Measurements from ENCODE around the gene TMBIM1. TPM values are rescaled to one million over a fixed set of nuclear protein-coding genes. Genes with fewer than 3 reads are reported as not detected.

TMBIM1 gene
- total RNA-seq, 1 experiment from 2014 or later = 114 TPM

DNA sequence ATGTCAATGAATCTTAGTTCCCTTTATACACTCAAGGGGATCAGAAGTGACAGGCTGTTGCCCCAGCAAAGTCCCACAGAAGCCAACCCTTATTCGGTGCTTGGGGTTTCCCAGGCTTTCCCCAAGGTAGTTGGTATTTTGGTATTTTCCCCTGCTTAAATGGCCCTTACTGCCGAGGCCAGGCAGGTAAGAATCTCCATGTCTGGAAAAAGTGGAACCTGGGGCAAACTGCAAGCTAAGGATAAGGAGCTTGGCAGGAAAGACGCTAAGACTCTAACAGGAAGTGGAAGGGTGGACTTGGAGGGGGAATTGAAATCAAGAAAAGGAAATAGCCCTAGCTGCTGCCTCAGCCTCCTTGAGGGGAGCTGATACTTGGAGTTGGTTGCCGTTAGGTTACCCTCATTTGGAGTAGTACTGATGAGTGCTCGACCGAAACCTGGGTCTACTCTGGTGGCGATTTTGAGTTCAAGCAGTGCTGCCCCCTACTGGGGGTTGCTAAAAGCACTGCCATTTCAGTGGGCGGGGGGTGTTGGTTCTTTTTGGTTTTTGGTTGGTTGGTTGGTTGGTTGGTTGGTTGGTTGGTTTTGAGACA, 34.8 kb downstream of the TMBIM1 start:
- ChIA-PET POLR2A (no interaction called here), CTCF (interaction anchor here (0.7 kb wide), 1 partner anchor 76 kb away, joined by 3 read pairs; no protein-coding TSS in a partner anchor)
- H3K27me3 ChIP-seq (ENCODE audit: control insufficient read depth, insufficient read depth, low read length) = no peaks in the 10 kb centered on the region
- TF ChIP-seq, protein P1, sequence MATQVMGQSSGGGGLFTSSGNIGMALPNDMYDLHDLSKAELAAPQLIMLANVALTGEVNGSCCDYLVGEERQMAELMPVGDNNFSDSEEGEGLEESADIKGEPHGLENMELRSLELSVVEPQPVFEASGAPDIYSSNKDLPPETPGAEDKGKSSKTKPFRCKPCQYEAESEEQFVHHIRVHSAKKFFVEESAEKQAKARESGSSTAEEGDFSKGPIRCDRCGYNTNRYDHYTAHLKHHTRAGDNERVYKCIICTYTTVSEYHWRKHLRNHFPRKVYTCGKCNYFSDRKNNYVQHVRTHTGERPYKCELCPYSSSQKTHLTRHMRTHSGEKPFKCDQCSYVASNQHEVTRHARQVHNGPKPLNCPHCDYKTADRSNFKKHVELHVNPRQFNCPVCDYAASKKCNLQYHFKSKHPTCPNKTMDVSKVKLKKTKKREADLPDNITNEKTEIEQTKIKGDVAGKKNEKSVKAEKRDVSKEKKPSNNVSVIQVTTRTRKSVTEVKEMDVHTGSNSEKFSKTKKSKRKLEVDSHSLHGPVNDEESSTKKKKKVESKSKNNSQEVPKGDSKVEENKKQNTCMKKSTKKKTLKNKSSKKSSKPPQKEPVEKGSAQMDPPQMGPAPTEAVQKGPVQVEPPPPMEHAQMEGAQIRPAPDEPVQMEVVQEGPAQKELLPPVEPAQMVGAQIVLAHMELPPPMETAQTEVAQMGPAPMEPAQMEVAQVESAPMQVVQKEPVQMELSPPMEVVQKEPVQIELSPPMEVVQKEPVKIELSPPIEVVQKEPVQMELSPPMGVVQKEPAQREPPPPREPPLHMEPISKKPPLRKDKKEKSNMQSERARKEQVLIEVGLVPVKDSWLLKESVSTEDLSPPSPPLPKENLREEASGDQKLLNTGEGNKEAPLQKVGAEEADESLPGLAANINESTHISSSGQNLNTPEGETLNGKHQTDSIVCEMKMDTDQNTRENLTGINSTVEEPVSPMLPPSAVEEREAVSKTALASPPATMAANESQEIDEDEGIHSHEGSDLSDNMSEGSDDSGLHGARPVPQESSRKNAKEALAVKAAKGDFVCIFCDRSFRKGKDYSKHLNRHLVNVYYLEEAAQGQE (IDR thresholded peaks at IDR 0.05; ENCODE audit: insufficient read depth in 1 of 2, low read depth in 2 of 2, low read length in 1 of 2) = no peak
- TF ChIP-seq TCF7L2 (IDR thresholded peaks at IDR 0.05; ENCODE audit: low read depth, low read length) = no peak
- TF ChIP-seq, protein P2, sequence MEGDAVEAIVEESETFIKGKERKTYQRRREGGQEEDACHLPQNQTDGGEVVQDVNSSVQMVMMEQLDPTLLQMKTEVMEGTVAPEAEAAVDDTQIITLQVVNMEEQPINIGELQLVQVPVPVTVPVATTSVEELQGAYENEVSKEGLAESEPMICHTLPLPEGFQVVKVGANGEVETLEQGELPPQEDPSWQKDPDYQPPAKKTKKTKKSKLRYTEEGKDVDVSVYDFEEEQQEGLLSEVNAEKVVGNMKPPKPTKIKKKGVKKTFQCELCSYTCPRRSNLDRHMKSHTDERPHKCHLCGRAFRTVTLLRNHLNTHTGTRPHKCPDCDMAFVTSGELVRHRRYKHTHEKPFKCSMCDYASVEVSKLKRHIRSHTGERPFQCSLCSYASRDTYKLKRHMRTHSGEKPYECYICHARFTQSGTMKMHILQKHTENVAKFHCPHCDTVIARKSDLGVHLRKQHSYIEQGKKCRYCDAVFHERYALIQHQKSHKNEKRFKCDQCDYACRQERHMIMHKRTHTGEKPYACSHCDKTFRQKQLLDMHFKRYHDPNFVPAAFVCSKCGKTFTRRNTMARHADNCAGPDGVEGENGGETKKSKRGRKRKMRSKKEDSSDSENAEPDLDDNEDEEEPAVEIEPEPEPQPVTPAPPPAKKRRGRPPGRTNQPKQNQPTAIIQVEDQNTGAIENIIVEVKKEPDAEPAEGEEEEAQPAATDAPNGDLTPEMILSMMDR (IDR thresholded peaks at IDR 0.05) = peak; percentile 77; the same call in 1 of the 2 replicates
- TF ChIP-seq SIN3A (IDR thresholded peaks at IDR 0.05; ENCODE audit: borderline replicate concordance, insufficient read depth, low read depth, low read length) = no peak
- no peak for TF ChIP-seq POLR2AphosphoS5 (IDR thresholded peaks at IDR 0.05; ENCODE audit: low read depth, low read length)
- H3K4me1 ChIP-seq (ENCODE audit: control insufficient read depth, insufficient read depth, low read length) = peaks cover 8% of the 10 kb centered on the region; the same call in 1 of the 2 replicates
- intact Hi-C loops (cut with micrococcal nuclease; ENCODE audit: unreplicated experiment) = no loop called here
- H3K27ac ChIP-seq (ENCODE audit: low read length) = no peak overlapping the region
- no peak overlapping the region for H3K4me3 ChIP-seq (ENCODE audit: low read depth in 2 of 2, low read length in 2 of 2)
- in situ Hi-C loops (cut with HindIII; ENCODE audit: low pct_unique_long_range_greater_than_20kb, low sequenced_read_pairs) = no loop called here
- ATAC-seq (no peak), DNase-seq (ENCODE audit: low read depth, low spot score) (no peak)
- BruUV-seq (replicated peaks) = no TSS peak
- no peaks in the 10 kb centered on the region for H3K9me3 ChIP-seq (ENCODE audit: control insufficient read depth, insufficient read depth, low read depth, low read length)
- H3K36me3 ChIP-seq (ENCODE audit: control insufficient read depth, insufficient read depth, low read length) = peaks cover 23% of the 10 kb centered on the region

DNA sequence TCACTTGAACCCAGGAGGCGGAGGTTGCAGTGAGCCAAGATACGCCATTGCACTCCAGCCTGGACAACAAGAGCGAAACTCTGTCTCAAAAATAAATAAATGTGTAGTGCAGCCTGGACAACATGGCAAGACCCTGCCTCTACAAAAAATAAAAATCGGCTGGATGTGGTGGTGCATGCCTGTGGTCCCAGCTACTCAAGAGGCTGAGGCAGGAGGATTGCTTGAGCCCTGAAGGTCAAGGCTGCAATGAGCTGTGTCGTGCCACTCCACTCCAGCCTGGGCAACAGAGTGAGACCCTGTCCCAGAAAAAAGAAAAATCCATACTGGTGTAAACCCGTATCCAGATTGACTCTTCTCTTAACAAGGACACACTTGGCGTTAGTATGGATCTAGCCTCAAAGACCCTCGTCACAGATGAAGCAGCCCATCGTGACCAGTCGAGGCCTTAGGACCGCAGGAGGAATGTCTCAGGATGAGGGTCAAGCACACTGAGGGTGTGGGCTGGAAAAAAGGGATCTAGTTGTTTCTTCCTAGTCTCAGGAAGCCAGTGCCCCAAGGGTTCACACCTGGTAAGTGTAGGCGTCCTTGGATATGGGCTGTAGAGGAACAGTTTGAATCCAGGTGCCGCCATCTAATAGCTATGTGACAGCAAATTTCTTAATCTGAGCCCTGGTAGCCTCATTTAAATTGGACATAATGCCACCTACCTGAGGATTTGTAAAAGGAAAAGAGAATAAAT, 35.5 kb downstream of the TMBIM1 start:
- in situ Hi-C loops (cut with HindIII; ENCODE audit: low pct_unique_long_range_greater_than_20kb, low sequenced_read_pairs) (no loop called here), intact Hi-C loops (cut with micrococcal nuclease; ENCODE audit: unreplicated experiment) (no loop called here)
- H3K27me3 ChIP-seq (ENCODE audit: control insufficient read depth, insufficient read depth, low read length) = no peaks in the 10 kb centered on the region
- H3K9me3 ChIP-seq (ENCODE audit: control insufficient read depth, insufficient read depth, low read depth, low read length) = no peaks in the 10 kb centered on the region
- TF ChIP-seq, protein P2 (IDR thresholded peaks at IDR 0.05) = no peak
- TF ChIP-seq SIN3A (IDR thresholded peaks at IDR 0.05; ENCODE audit: borderline replicate concordance, insufficient read depth, low read depth, low read length) (no peak), TCF7L2 (IDR thresholded peaks at IDR 0.05; ENCODE audit: low read depth, low read length) (no peak), POLR2AphosphoS5 (IDR thresholded peaks at IDR 0.05; ENCODE audit: low read depth, low read length) (no peak)
- TF ChIP-seq, protein P1 (IDR thresholded peaks at IDR 0.05; ENCODE audit: insufficient read depth in 1 of 2, low read depth in 2 of 2, low read length in 1 of 2) = no peak
- H3K4me3 ChIP-seq (ENCODE audit: low read depth in 2 of 2, low read length in 2 of 2) = no peak overlapping the region
- CTCF ChIA-PET = no interaction called here
- H3K27ac ChIP-seq (ENCODE audit: low read length) = no peak overlapping the region
- DNase-seq (ENCODE audit: low read depth, low spot score) (no peak), ATAC-seq (no peak)
- POLR2A ChIA-PET = no interaction called here
- peaks cover 3% of the 10 kb centered on the region; the same call in 1 of the 2 replicates for H3K4me1 ChIP-seq (ENCODE audit: control insufficient read depth, insufficient read depth, low read length)
- H3K36me3 ChIP-seq (ENCODE audit: control insufficient read depth, insufficient read depth, low read length) = peaks cover 23% of the 10 kb centered on the region
- no TSS peak for BruUV-seq (replicated peaks)
